GM12873 (cell line): ENCODE results near the gene TPMT.

ENCODE experiments used
- CTCF ChIP-seq: IDR thresholded peaks from 2 replicates; pipeline ENCODE4 v1.5.1; 2012; ENCODE audit warnings: low read depth, mild to moderate bottlenecking, moderate library complexity, low read length, control low read depth; ENCODE audit not compliant: insufficient read depth; ENCODE audit errors: missing control alignments

Gene TPMT

GRCh38 chr6:18154507-18155149 lies at the start of gene TPMT:
TPMT (minus strand) TSS chr6:18155077; CDS start chr6:18149127, 5,950 bp downstream.
- no peak for TF ChIP-seq CTCF

GRCh38 chr6:18203786-18204185 lies 48.9 kb upstream of the TPMT start:
- TF ChIP-seq CTCF: no peak

GRCh38 chr6:18192026-18192425 lies 37.1 kb upstream of the TPMT start:
- TF ChIP-seq CTCF: no peak

- no peak for TF ChIP-seq CTCF
Measured at GRCh38 chr6:18189196-18189595, 34.3 kb upstream of the TPMT start.

- TF ChIP-seq CTCF: no peak
Measured at GRCh38 chr6:18187701-18188100, 32.8 kb upstream of the TPMT start.

- TF ChIP-seq CTCF: no peak
Measured at GRCh38 chr6:18186540-18187250, 31.8 kb upstream of the TPMT start.

GRCh38 chr6:18186033-18186432 lies 31.2 kb upstream of the TPMT start:
- TF ChIP-seq CTCF: no peak
